Astrocyte (in vitro differentiated cells and primary cell): ENCODE data around the gene CLIP3.

Source experiments
- CTCF ChIP-seq: IDR thresholded peaks from 2 replicates; pipeline ENCODE4 v1.5.1; 2011; ENCODE audit warnings: low read depth, mild to moderate bottlenecking, inconsistent platforms, low read length, moderate library complexity; ENCODE audit not compliant: insufficient read depth
- EZH2 ChIP-seq: IDR thresholded peaks from 2 replicates; pipeline ENCODE4 v1.6.1; 2012; ENCODE audit warnings: mild to moderate bottlenecking, low read length, inconsistent platforms; ENCODE audit not compliant: insufficient read depth

GRCh38 chr19:35975608-35976214 lies 57.0 kb downstream of the CLIP3 start:
- TF ChIP-seq EZH2 (no peak), CTCF (no peak)
